HepG2 (cell line): ENCODE data around the gene DNAJC5. TPM values are rescaled to one million over a fixed set of nuclear protein-coding genes. Genes with fewer than 3 reads are reported as not detected.

ENCODE experiments used
- CREBL2 ChIP-seq: sonication (generic); formaldehyde crosslinking; IDR thresholded peaks from 2 replicates; pipeline ENCODE4 v1.8.1; 2023; ENCODE audit warnings: missing genetic modification reagents, mild to moderate bottlenecking, borderline replicate concordance
- CSRNP1 ChIP-seq: sonication (generic); formaldehyde crosslinking; IDR thresholded peaks from 2 replicates; pipeline ENCODE4 v1.8.1; 2023; ENCODE audit warnings: mild to moderate bottlenecking, missing genetic modification reagents
- DNMT1 ChIP-seq: sonication (generic); formaldehyde crosslinking; IDR thresholded peaks from 2 replicates; pipeline ENCODE4 v1.5.1; 2020; ENCODE audit warnings: mild to moderate bottlenecking, missing genetic modification reagents
- ELF1 ChIP-seq: sonication (generic); formaldehyde crosslinking; IDR thresholded peaks from 2 replicates; pipeline ENCODE4 v1.4.0; 2020; ENCODE audit warnings: missing genetic modification reagents
- FOXP1 ChIP-seq, 2 experiments: fragments of 450-650 bp in 1 of 2; IDR thresholded peaks; 2 replicates each; pipeline ENCODE4 v1.6.1; 2017 to 2018; ENCODE audit warnings: antibody characterized with exemption in 1 of 2
- GATAD2A ChIP-seq: IDR thresholded peaks from 2 replicates; pipeline ENCODE4 v1.6.1; 2016
- HBP1 ChIP-seq: IDR thresholded peaks from 2 replicates; pipeline ENCODE4 v1.6.1; 2016; ENCODE audit warnings: low read depth, control low read depth
- HIVEP1 ChIP-seq: sonication (generic); formaldehyde crosslinking; IDR thresholded peaks from 2 replicates; pipeline ENCODE4 v1.4.0; 2020; ENCODE audit warnings: mild to moderate bottlenecking, missing genetic modification reagents
- HOXA3 ChIP-seq: sonication (generic); formaldehyde crosslinking; IDR thresholded peaks from 2 replicates; pipeline ENCODE4 v1.5.0; 2020; ENCODE audit warnings: missing genetic modification reagents
- KLF6 ChIP-seq: IDR thresholded peaks from 2 replicates; pipeline ENCODE4 v1.8.0; 2016; ENCODE audit warnings: missing biosample characterization, missing genetic modification reagents
- RAD51 ChIP-seq: fragments of 450-650 bp; IDR thresholded peaks from 2 replicates; pipeline ENCODE4 v1.6.1; 2016; ENCODE audit warnings: borderline replicate concordance
- SMAD9 ChIP-seq: sonication (generic); formaldehyde crosslinking; IDR thresholded peaks from 2 replicates; pipeline ENCODE4 v1.5.1; 2020; ENCODE audit warnings: mild to moderate bottlenecking, missing genetic modification reagents
- SP2 ChIP-seq: sonication (generic); formaldehyde crosslinking; IDR thresholded peaks from 2 replicates; pipeline ENCODE4 v1.5.1; 2020; ENCODE audit warnings: mild to moderate bottlenecking, missing genetic modification reagents
- SYNCRIP ChIP-seq: fragments of 200-400 bp; formaldehyde crosslinking; IDR thresholded peaks from 2 replicates; pipeline ENCODE4 v1.6.1; 2018; ENCODE audit warnings: mild to moderate bottlenecking, low read depth, low read length; ENCODE audit not compliant: insufficient read depth
- TRAFD1 ChIP-seq: sonication (generic); formaldehyde crosslinking; IDR thresholded peaks from 2 replicates; pipeline ENCODE4 v1.5.1; 2020; ENCODE audit warnings: missing genetic modification reagents, mild to moderate bottlenecking, borderline replicate concordance
- ZFP36L2 ChIP-seq: sonication (generic); formaldehyde crosslinking; IDR thresholded peaks from 2 replicates; pipeline ENCODE4 v1.4.0; 2020; ENCODE audit warnings: missing genetic modification reagents
- ZIK1 ChIP-seq: sonication (generic); formaldehyde crosslinking; IDR thresholded peaks from 2 replicates; pipeline ENCODE4 v1.5.0; 2020; ENCODE audit warnings: mild to moderate bottlenecking, low read depth, missing genetic modification reagents, borderline replicate concordance
- ZNF136 ChIP-seq: sonication (generic); formaldehyde crosslinking; IDR thresholded peaks from 2 replicates; pipeline ENCODE4 v1.8.1; 2022; ENCODE audit warnings: low read depth, mild to moderate bottlenecking, moderate library complexity, missing genetic modification reagents
- ZNF253 ChIP-seq: sonication (generic); formaldehyde crosslinking; IDR thresholded peaks from 2 replicates; pipeline ENCODE4 v1.8.0; 2022; ENCODE audit warnings: mild to moderate bottlenecking, missing genetic modification reagents, borderline replicate concordance
- polyA plus RNA-seq, 8 experiments: library from polyadenylated mRNA; depleted of rRNA in 3 of 8; stranded (reverse) in 7 of 8; unstranded in 1 of 8; fragments of >200 nt; fragmentation: Illumina TruSeq in 4 of 8; extraction: Trizol in 4 of 8; gene quantifications; 2 replicates each; pipeline versions ENCODE4 v1.2.1 to v1.2.3, GENCODE V29; 2011 to 2016; ENCODE audit warnings: low read depth in 4 of 8, missing spikeins in 1 of 8, mixed read lengths in 1 of 8; ENCODE audit not compliant: insufficient read depth in 1 of 8
- total RNA-seq, 5 experiments: library from RNA; depleted of rRNA; stranded (reverse); fragments of >200 nt; fragmentation: Illumina TruSeq; extraction: Trizol; gene quantifications; 2 replicates each; pipeline ENCODE4 v1.2.3, GENCODE V29; 2016; ENCODE audit warnings: low read depth in 1 of 5
- TF ChIP-seq, protein P1 (sequence below): sonication (generic); formaldehyde crosslinking; IDR thresholded peaks from 2 replicates; pipeline ENCODE4 v1.8.0; 2022; ENCODE audit warnings: missing genetic modification reagents, mild to moderate bottlenecking, borderline replicate concordance
- TF ChIP-seq, protein P2 (sequence below): sonication (generic); formaldehyde crosslinking; IDR thresholded peaks from 2 replicates; pipeline ENCODE4 v1.8.1; 2023; ENCODE audit warnings: mild to moderate bottlenecking, missing genetic modification reagents

Gene DNAJC5
- total and polyA plus RNA-seq, 2 of the 13 experiments (the other 11 are each of a cell fraction or from before 2014, with no cell fraction given): 42.8 to 64.5 TPM

DNA sequence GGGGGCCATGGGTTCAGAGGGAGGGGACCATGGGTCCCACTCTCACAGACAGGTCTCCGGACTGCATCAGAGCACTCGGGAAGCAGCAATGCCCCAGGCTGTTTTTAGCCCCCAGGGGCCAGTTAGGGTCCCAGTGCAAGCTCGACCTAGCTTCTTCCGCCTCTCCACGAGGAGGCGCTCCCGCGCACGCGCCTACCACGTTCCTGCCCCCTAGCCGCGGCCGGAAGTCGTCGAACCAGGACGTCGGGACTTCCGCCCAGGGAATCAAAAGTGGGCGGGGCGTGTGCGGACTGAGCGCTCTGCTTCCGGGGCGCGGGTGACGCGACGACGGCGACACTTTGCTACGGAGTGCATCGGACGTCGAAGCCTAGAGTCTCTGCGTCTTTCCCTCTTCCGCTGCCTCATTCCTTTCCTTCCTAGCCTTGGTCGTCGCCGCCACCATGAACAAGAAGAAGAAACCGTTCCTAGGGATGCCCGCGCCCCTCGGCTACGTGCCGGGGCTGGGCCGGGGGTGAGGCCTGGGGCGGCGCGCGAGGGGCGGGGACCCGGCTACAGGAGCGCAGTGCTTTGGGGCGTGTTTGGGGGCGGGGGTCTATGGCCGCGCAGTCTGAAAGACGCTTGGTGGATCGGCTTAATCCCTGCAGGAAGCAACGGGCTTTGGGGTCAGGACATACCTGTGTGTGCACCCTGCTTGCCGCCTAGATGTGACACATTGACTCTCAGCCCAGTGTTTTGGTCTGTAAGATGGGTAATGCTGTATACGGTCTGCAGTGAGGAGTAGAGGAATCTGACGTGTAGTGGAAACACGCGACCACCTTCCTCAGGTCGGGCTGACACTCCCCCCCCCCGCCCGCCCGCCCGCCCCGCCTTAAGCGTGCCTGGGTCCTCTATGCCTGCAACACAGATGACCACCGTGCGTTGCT is 86.1 kb downstream of the DNAJC5 start, which contains the start of gene PRPF6 (continued):
- TF ChIP-seq FOXP1 (IDR thresholded peaks at IDR 0.05) (no peak), FOXP1 (CRISPR knock-in tag; IDR thresholded peaks at IDR 0.05) (peak; percentile 72), CSRNP1 (peak; percentile 93), KLF6 (CRISPR knock-in tag) (peak; percentile 94), ZNF136 (CRISPR knock-in tag) (peak; percentile 89), CREBL2 (CRISPR knock-in tag) (no peak), ZFP36L2 (CRISPR knock-in tag) (peak; percentile 76; the same call in 1 of the 2 replicates), HBP1 (CRISPR knock-in tag) (peak; percentile 93), SMAD9 (CRISPR knock-in tag) (no peak), RAD51 (no peak), SP2 (CRISPR knock-in tag) (peak; percentile 92), SYNCRIP (no peak), ZIK1 (peak; percentile 98), DNMT1 (CRISPR knock-in tag) (no peak), HOXA3 (CRISPR knock-in tag) (peak; percentile 99), ELF1 (CRISPR knock-in tag) (peak; percentile 99), GATAD2A (CRISPR knock-in tag) (peak; percentile 87), HIVEP1 (peak; percentile 95), TRAFD1 (no peak), ZNF253 (CRISPR knock-in tag) (no peak)
- TF ChIP-seq, protein P1, sequence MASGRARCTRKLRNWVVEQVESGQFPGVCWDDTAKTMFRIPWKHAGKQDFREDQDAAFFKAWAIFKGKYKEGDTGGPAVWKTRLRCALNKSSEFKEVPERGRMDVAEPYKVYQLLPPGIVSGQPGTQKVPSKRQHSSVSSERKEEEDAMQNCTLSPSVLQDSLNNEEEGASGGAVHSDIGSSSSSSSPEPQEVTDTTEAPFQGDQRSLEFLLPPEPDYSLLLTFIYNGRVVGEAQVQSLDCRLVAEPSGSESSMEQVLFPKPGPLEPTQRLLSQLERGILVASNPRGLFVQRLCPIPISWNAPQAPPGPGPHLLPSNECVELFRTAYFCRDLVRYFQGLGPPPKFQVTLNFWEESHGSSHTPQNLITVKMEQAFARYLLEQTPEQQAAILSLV (CRISPR knock-in tag): peak; percentile 86
- TF ChIP-seq, protein P2, sequence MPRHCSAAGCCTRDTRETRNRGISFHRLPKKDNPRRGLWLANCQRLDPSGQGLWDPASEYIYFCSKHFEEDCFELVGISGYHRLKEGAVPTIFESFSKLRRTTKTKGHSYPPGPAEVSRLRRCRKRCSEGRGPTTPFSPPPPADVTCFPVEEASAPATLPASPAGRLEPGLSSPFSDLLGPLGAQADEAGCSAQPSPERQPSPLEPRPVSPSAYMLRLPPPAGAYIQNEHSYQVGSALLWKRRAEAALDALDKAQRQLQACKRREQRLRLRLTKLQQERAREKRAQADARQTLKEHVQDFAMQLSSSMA (CRISPR knock-in tag): peak; percentile 93; the same call in 1 of the 2 replicates
